HG03135 (cell line): ENCODE results near the gene CREB3.

ENCODE experiments used
- ATAC-seq: cut with Tn5 transposase; IDR thresholded peaks from one replicate; pipeline ENCODE4 v1.9.1; 2021; ENCODE audit warnings: mild to moderate bottlenecking, moderate library complexity; ENCODE audit not compliant: unreplicated experiment

CREB3 gene

DNA sequence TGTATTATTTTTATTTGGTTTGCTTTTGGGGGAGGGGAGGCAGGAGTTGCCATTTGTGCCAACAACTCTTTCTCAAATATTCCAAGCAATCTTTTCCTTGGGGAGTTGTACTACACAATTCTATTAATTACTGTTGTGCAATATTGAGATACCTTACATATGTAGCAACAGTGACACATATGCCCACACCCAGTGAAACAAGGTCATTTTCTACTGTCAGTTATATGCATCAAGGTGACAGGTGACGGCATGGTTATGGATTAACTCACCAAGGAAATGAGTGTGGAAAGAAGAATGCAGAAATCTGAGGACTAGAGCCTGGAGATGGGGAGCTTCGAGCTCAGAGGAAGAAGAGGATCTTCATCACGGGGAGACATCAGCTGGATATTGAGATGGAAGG lies 39.5 kb downstream of the CREB3 start:
- ATAC-seq = no peak

DNA sequence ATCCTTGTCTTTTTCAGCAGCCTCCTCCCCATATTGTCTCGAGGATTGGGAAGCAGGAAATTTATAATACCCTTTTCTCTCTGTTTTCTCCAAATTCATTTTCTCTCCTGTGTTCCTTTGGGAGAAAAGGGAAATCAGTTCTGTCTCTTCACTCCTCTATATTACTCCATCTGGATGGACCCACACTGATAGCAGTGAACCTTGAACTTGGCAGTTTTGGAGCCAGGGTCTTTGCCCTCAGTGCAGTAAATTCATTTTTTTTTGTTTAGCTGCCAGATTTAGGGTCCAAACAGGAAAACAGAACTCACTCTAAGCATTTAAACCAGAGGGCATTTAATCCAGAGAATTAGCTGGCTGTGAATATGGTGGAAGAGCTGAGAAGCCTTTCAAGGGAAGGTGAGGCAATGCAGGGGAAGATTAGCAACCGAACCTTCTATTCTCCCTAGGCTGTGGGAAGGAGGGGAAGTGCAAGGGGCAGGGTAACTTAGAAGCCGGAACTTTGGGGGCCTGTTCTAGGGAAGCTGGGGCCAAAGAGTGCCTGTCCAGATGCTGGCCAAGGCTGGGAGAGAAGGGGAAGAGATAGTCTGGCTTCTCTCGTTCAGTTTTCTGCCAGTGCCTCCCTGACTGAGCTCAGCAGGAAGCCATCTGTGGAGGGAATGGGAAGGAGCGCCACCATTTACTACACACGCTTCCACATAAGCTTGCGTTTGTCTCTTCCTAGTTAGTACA lies 42.6 kb downstream of the CREB3 start:
- no peak for ATAC-seq

DNA sequence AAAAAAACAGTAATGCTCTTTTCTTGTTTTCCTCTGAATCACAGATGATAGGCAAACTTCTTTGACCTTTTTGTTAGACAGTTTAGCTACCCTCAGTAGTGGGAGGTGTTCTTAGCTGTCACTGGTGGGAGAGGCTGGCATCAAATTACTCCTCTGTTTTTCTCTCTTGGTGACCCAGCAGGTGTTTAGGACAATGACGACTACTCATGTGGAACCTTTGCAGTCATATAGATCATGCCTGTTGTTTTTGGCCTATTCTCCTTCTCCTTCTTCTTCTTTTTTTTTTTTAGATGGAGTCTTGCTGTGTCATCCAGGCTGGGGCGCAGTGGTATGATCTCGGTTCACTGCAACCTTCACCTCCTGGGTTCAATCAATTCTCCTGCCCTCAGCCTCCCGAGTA lies 43.6 kb downstream of the CREB3 start:
- no peak for ATAC-seq

DNA sequence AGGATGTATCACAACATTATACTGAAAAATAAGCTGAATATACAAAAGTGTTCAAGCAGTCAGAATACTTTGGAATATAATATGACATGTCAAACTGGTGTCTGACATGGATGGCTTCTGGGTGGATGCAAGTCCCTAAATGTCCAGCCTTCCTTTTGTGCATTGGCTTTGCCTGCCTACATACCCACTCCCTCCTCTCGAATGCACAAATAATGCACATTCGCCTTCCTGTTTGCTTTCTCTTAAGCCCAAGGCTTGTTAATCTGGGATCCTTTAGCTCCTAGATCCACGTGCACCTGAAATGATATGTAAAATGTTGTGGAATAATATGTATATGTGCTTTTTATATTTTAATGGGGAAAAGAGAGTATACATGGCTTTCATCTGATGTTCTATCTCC lies 46.0 kb downstream of the CREB3 start:
- ATAC-seq = no peak

DNA sequence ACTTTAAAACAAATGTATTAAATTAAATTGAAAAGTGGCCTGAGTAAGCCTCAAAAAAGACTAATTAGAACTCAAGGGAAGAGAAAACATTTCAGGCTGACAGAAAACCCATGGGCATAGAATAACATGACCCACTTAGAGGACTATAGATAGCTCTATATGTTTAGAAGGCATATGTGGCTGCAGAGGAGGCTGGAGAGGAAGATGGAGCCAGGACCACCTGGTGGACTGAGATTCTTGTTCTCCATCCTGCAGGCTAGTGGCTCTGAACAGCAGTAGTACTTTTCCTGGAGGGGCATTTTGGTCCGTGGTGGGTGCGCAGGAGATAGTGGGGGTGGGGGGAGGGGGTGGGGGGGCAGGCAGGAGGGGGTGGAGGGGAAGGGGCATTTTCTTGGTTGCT lies 48.6 kb downstream of the CREB3 start:
- ATAC-seq = no peak

DNA sequence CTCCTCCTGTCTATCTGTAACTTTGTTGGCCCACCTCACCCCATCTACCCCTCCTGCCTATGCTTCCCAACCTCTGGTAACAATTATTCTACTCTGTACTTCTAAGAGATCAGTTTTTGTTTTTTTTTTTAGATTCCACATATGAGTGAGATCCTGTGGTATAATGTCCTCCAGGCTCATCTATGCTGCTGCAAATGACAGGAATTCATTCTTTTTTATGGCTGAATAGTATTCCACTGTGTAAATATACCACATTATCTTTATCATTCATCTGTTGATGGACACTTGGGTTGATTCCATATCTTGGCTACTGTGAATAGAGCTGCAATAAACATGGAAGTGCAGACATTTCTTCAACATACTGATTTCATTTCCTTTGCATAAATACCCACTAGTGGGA lies 51.0 kb downstream of the CREB3 start:
- no peak for ATAC-seq
